Heart left ventricle (tissue), 16 donors: ENCODE data around the gene SLC35F3. TPM values are rescaled to one million over a fixed set of nuclear protein-coding genes. Genes with fewer than 3 reads are reported as not detected.

Source experiments
- ATAC-seq, 4 donors: fragments of 200-7000 bp; cut with Tn5 transposase; one replicate each; pipeline ENCODE4 v1.9.1; 2020 to 2022; ENCODE audit warnings: moderate library complexity in 4 of 4, mild to moderate bottlenecking in 3 of 4, moderate number of reproducible peaks in 1 of 4
- DNase-seq, 5 donors: peaks; one replicate each; pipeline ENCODE4 v3.0.0-alpha.2; 2020
- H3K27ac ChIP-seq, 12 donors: fragments of 200-600 bp; sonication (generic) in 4 of 12; one replicate each; pipeline versions ENCODE4 v1.5.0 to v1.8.0; 2016 to 2022; ENCODE audit warnings: mild to moderate bottlenecking in 2 of 12
- H3K27me3 ChIP-seq, 9 donors: fragments of 200-600 bp; sonication (generic) in 2 of 9; one replicate each; pipeline versions ENCODE4 v1.5.1 to v1.8.0; 2016 to 2022; ENCODE audit warnings: mild to moderate bottlenecking in 3 of 9
- H3K36me3 ChIP-seq, 9 donors: fragments of 200-600 bp; sonication (generic) in 2 of 9; one replicate each; pipeline versions ENCODE4 v1.5.0 to v1.8.0; 2018 to 2022; ENCODE audit warnings: mild to moderate bottlenecking in 2 of 9
- H3K4me1 ChIP-seq, 12 donors: fragments of 200-600 bp; sonication (generic) in 4 of 12; one replicate each; pipeline versions ENCODE4 v1.5.0 to v1.8.0; 2016 to 2022; ENCODE audit warnings: mild to moderate bottlenecking in 3 of 12
- H3K4me3 ChIP-seq, 12 donors: fragments of 200-600 bp; sonication (generic) in 4 of 12; one replicate each; pipeline versions ENCODE4 v1.5.0 to v1.8.0; 2017 to 2022; ENCODE audit warnings: mild to moderate bottlenecking in 9 of 12, moderate library complexity in 4 of 12
- H3K9me3 ChIP-seq, 12 donors: fragments of 200-600 bp; sonication (generic) in 4 of 12; one replicate each; pipeline versions ENCODE4 v1.5.0 to v1.8.0; 2016 to 2022; ENCODE audit warnings: mild to moderate bottlenecking in 1 of 12
- POLR2A ChIP-seq, 2 donors: fragments of 450-650 bp; IDR thresholded peaks; one replicate each; pipeline ENCODE4 v1.6.1; 2017; ENCODE audit warnings: antibody characterized with exemption in 2 of 2, mild to moderate bottlenecking in 2 of 2, moderate library complexity in 2 of 2
- WGBS, 4 donors: extraction: QIAGEN DNeasy Blood & Tissue Kit in 2 of 4; methylation state at CpG; one replicate each; pipeline versions ENCODE4 v1.1.5 to v1.1.7; 2013 to 2018; 5-methylcytosine and 5-hydroxymethylcytosine counted together
- intact Hi-C, 10 donors: fragments of 100-400 bp; cut with DNase I; formaldehyde crosslinking; loops; one replicate each; pipeline versions ENCODE4 v1.11.1 to v1.14.2; 2022
- polyA plus RNA-seq, 2 donors: library from polyadenylated mRNA; stranded (reverse); fragments of 200-250 nt; gene quantifications; one replicate each; pipeline ENCODE4 v1.2.3, GENCODE V29; 2013
- total RNA-seq, 9 donors: library from RNA; depleted of rRNA in 2 of 9; stranded (reverse); fragments of >200 nt in 2 of 9; fragmentation: NEBNext Ultra II Directional in 3 of 9; extraction: Animal tissue kit (Norgen Biotek cat#: 25700) in 3 of 9; gene quantifications; one replicate each; pipeline versions ENCODE4 v1.1.0 to v1.2.4, GENCODE V29; 2016 to 2023
- TF ChIP-seq, protein P1 (sequence below), 12 donors: fragments of 200-600 bp; sonication (generic) in 4 of 12; IDR thresholded peaks; one replicate each; pipeline versions ENCODE4 v1.5.0 to v1.8.0; 2018 to 2022; ENCODE audit warnings: antibody characterized with exemption in 12 of 12, mild to moderate bottlenecking in 5 of 12
- donor health status: ischemic (EF 13 %, LVEDD 7.1; RV severe dilation, severe dysfunction).
- donor health status: healthy with polysubstance abuse.
- donor health status: DM: no; HTN: yes; CAD: no.
- donor health status: DM: no; HTN: no; CAD: no.
- donor health status: ischemic (EF 25% LVEDD 6.9; RV normal size, moderate dysfunction).
- donor health status: ischemic (EF 25% LVEDD 5.7; RV mildly dilated, moderate dysfunction).
- donor health status: healthy.
- donor health status: DM: yes; HTN: yes; CAD: no.
- donor health status: ischemic (EF 35%, LVEDD 5.7; RV mildly dilated, moderate dysfunction).
- donor health status: nonischemic (EF 11% LVEDD 7.7; RV severe dilation, severe dysfunction).
- donor health status: DM: yes; HTN: yes; CAD: no.
- donor health status: PGD.
- donor health status: ischemic (EF 29% LVEDD 5.4; RV normal size, mild dysfunction).
- donor health status: nonischemic (EF 23%, LVEDD 6.1; RV moderate dilation, normal function).

SLC35F3 gene
- total and polyA plus RNA-seq, 11 donors = 0.03 to 0.11 (median 0.11) TPM; not detected in 8

DNA sequence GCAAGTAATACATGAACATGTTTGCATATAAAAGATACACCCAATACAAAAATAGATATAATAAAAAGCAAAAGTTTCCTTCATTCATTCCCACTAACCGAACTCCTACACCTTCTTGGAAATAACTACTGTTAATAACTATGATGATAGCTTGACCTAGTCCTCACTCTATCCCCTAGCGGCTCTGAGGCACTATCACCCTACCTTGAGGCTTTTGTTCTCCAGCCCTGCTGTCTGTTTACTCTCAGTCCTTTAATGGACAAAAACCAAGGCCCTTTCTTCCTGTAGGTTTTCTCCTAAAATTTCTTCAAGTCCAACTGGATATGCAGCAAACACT is 186.6 kb downstream of the SLC35F3 start:
- intact Hi-C loops = no loop called here
- WGBS, 4 donors = 87 to 91% (median 88%) methylated on average over 2 of the region's 2 CpGs
- Histone ChIP-seq H3K27ac (no peak overlapping the region), H3K36me3 (no peaks in the 10 kb centered on the region), H3K4me1 (peaks cover 0 to 9% (median 0%) of the 10 kb centered on the region in 12 donors), H3K4me3 (no peak overlapping the region), H3K27me3 (peaks cover 0 to 22% (median 0%) of the 10 kb centered on the region in 9 donors), H3K9me3 (peaks cover 0 to 10% (median 5%) of the 10 kb centered on the region in 12 donors)
- TF ChIP-seq POLR2A (IDR thresholded peaks at IDR 0.05) = no peak
- TF ChIP-seq, protein P1, sequence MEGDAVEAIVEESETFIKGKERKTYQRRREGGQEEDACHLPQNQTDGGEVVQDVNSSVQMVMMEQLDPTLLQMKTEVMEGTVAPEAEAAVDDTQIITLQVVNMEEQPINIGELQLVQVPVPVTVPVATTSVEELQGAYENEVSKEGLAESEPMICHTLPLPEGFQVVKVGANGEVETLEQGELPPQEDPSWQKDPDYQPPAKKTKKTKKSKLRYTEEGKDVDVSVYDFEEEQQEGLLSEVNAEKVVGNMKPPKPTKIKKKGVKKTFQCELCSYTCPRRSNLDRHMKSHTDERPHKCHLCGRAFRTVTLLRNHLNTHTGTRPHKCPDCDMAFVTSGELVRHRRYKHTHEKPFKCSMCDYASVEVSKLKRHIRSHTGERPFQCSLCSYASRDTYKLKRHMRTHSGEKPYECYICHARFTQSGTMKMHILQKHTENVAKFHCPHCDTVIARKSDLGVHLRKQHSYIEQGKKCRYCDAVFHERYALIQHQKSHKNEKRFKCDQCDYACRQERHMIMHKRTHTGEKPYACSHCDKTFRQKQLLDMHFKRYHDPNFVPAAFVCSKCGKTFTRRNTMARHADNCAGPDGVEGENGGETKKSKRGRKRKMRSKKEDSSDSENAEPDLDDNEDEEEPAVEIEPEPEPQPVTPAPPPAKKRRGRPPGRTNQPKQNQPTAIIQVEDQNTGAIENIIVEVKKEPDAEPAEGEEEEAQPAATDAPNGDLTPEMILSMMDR (IDR thresholded peaks at IDR 0.05) = no peak
- DNase-seq (no peak), ATAC-seq (no peak)

DNA sequence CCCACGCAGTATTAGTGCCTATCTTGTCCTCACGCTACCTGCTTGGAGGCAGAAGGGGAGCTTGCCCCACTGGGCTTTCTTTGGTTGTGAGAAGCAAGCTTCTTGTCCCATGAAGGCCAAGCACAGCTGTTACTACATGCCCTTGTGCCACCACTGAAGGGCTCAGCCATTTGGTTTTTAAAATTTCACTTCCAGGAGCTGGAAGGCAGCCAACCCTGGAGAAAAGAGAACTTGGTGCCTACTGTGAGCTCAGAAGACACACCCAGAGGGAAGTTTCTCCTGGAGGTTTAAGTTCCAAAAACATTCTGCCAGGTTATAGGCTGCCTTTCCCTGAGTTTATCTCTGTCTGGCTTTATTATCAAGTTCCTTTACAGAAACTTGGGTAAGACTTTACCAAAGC is 187.4 kb downstream of the SLC35F3 start:
- 91 to 96% (median 94%) methylated on average over 2 of the region's 2 CpGs for WGBS, 4 donors

DNA sequence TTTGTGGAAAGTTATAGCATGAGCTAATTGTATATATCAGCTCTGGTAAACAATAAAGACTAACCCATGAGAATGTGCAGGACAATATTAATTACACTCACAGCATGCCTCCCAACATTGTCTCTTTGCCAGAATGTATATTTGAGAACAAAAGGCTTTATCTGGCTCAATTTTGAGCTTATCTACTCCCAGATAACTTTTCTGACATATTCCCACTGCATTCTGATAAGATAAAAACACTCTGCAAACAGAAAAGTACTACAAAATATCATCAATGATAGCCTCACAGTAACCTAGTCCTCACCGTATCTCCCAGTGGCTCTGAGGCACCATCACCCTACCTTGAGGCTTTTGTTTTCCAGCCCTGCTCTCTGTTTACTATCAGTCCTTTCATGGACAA is 188.6 kb downstream of the SLC35F3 start:
- Histone ChIP-seq H3K27me3 (peaks cover 0 to 29% (median 0%) of the 10 kb centered on the region in 9 donors), H3K4me1 (peaks cover 0 to 9% (median 0%) of the 10 kb centered on the region in 12 donors), H3K4me3 (no peak overlapping the region), H3K9me3 (peaks cover 0 to 10% (median 5%) of the 10 kb centered on the region in 12 donors), H3K27ac (peak overlapping the region in 1 of 12 donors; percentile 39), H3K36me3 (no peaks in the 10 kb centered on the region)
- 20 to 32% (median 28%) methylated on average over 1 of the region's 1 CpG for WGBS, 4 donors
- no peak for ATAC-seq
- intact Hi-C loops = no loop called here
- DNase-seq = no peak
- TF ChIP-seq, protein P1 (IDR thresholded peaks at IDR 0.05) = no peak
- TF ChIP-seq POLR2A (IDR thresholded peaks at IDR 0.05) = no peak

More for the DNA sequence above, 187.4 kb downstream of the SLC35F3 start:
- ATAC-seq = no peak
- intact Hi-C loops = no loop called here
- H3K9me3 ChIP-seq = peaks cover 0 to 10% (median 5%) of the 10 kb centered on the region in 12 donors
- DNase-seq = no peak
- no peak overlapping the region for H3K4me3 ChIP-seq
- H3K4me1 ChIP-seq = peaks cover 0 to 9% (median 0%) of the 10 kb centered on the region in 12 donors
- H3K27me3 ChIP-seq = peaks cover 0 to 23% (median 0%) of the 10 kb centered on the region in 9 donors
- H3K27ac ChIP-seq = no peak overlapping the region
- TF ChIP-seq, protein P1 (IDR thresholded peaks at IDR 0.05) = no peak
- TF ChIP-seq POLR2A (IDR thresholded peaks at IDR 0.05) = no peak
- H3K36me3 ChIP-seq = no peaks in the 10 kb centered on the region

DNA sequence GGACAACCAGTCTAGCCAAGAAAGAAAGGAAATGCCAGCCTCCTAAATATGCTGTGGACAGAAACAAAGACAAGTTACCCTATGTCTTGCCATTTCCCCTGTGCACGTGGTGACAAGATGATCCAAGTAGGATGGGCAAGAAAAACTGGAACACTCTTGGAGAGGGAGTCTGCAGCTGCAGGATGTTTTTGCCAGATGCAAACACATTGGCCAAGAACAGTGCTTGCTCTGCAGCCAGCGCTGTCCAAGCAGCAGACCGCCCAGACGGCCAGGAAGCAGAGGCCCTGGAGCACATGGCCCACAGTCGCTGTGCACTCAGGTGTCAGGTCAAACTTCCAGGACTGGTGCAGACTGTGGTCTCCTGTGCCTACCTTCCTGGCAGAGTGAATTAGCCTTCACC is 189.3 kb downstream of the SLC35F3 start:
- Histone ChIP-seq H3K36me3 (no peaks in the 10 kb centered on the region), H3K4me3 (no peak overlapping the region), H3K4me1 (peaks cover 0 to 9% (median 0%) of the 10 kb centered on the region in 12 donors), H3K9me3 (peaks cover 0 to 10% (median 5%) of the 10 kb centered on the region in 12 donors), H3K27me3 (peaks cover 0 to 27% (median 0%) of the 10 kb centered on the region in 9 donors), H3K27ac (peak overlapping the region in 1 of 12 donors; percentile 39)
- DNase-seq (peak in 4 of 5 donors; percentile 25 to 67 (median 53)), ATAC-seq (peak; percentile 66 to 86 (median 83))
- 29 to 60% (median 39%) methylated on average over 1 to 5 of the region's 5 CpGs for WGBS, 4 donors
- TF ChIP-seq, protein P1 (IDR thresholded peaks at IDR 0.05) = no peak
- no peak for TF ChIP-seq POLR2A (IDR thresholded peaks at IDR 0.05)
- intact Hi-C loops = no loop called here
